H1 (cell line): ENCODE results near the gene IGF2BP3. TPM values are rescaled to one million over a fixed set of nuclear protein-coding genes. Genes with fewer than 3 reads are reported as not detected.

Source experiments
- ASH2L ChIP-seq: fragments of 200-600, 300-600 bp; sonication (generic); IDR thresholded peaks from one replicate; pipeline ENCODE4 v1.7.1; 2017; ENCODE audit warnings: low read length
- CBX8 ChIP-seq: fragments of 300-800, 300-1000 bp; sonication (generic); IDR thresholded peaks from 2 replicates; pipeline ENCODE4 v1.7.1; 2016; ENCODE audit warnings: low read depth, low read length, borderline replicate concordance
- EP300 ChIP-seq, 2 experiments: IDR thresholded peaks; 1 replicate in 1 of 2; 2 replicates in 1 of 2; pipeline ENCODE4 v1.6.1; 2011 to 2012; ENCODE audit warnings: low read depth in 2 of 2, low read length in 2 of 2, mild to moderate bottlenecking in 2 of 2, borderline replicate concordance in 1 of 2, inconsistent platforms in 1 of 2, moderate library complexity in 1 of 2
- GABPA ChIP-seq: IDR thresholded peaks from 2 replicates; pipeline ENCODE4 v1.6.1; 2011; ENCODE audit warnings: mild to moderate bottlenecking, low read length, moderate library complexity, borderline replicate concordance; ENCODE audit not compliant: insufficient read depth
- KDM4A ChIP-seq: IDR thresholded peaks from one replicate; pipeline ENCODE4 v1.7.1; 2012; ENCODE audit warnings: low read depth, mild to moderate bottlenecking, moderate library complexity, low read length, inconsistent platforms; ENCODE audit not compliant: severe bottlenecking
- SIX5 ChIP-seq: IDR thresholded peaks from 2 replicates; pipeline ENCODE4 v1.6.1; 2011; ENCODE audit warnings: mild to moderate bottlenecking, low read depth, low read length
- polyA plus RNA-seq, 7 experiments: library from polyadenylated mRNA; depleted of rRNA in 3 of 7; stranded (reverse) in 5 of 7; unstranded in 2 of 7; fragments of >200 nt in 5 of 7; fragments of 200-250 nt in 2 of 7; gene quantifications; 1 replicate in 5 of 7; 2 replicates in 1 of 7; 4 replicates in 1 of 7; pipeline versions ENCODE4 v1.2.1 to v1.2.3, GENCODE V29; 2011 to 2013; ENCODE audit warnings: missing spikeins in 2 of 7, mixed read lengths in 2 of 7
- total RNA-seq: library from RNA; stranded (reverse); fragmentation: NEBNext Ultra II Directional; extraction: Animal tissue kit (Norgen Biotek cat#: 25700); gene quantifications from 2 replicates; pipeline ENCODE4 v1.2.1, GENCODE V29; 2021

IGF2BP3 gene
- total and polyA plus RNA-seq, 2 of the 8 experiments (the other 6 are each of a cell fraction or from before 2014, with no cell fraction given): 66.3 to 193 TPM

GRCh38 chr7:23491502-23491901 lies 21.2 kb upstream of the IGF2BP3 start (continued):
- no peak for TF ChIP-seq ASH2L
- no peak for TF ChIP-seq KDM4A
- TF ChIP-seq GABPA: no peak
- no peak for TF ChIP-seq SIX5
- TF ChIP-seq CBX8: no peak
- TF ChIP-seq EP300 (IDR thresholded peaks at IDR 0.05; ENCODE audit: borderline replicate concordance in 1 of 2, low read depth in 2 of 2, low read length in 2 of 2): no peak
